ENCODE measurements around the gene MAN1A1.
"Not testable (repeated sequence)": the region's sequence is repeated elsewhere in the genome, so short reads cannot be mapped to it uniquely, and the experiment has no call there.

Gene MAN1A1

DNA sequence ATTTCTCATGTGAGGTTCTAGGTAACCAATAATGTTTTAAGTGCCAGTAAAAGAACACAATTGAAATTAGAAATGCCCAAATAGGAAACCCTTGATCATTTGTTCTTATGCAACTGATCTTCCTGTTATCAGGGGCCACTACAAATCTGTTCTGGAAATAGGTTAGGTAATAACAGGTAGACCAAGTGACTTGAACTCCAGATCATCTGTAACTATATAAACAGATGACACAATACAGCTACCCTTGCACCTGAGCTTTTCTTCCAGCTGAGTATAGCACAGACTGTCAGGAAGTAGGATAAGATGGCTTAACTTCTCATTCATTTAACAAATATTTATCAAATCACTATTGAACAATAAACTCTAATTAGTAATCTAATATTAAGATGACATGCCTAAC, 52.5 kb downstream of the MAN1A1 start:
- no peak for DNase-seq

DNA sequence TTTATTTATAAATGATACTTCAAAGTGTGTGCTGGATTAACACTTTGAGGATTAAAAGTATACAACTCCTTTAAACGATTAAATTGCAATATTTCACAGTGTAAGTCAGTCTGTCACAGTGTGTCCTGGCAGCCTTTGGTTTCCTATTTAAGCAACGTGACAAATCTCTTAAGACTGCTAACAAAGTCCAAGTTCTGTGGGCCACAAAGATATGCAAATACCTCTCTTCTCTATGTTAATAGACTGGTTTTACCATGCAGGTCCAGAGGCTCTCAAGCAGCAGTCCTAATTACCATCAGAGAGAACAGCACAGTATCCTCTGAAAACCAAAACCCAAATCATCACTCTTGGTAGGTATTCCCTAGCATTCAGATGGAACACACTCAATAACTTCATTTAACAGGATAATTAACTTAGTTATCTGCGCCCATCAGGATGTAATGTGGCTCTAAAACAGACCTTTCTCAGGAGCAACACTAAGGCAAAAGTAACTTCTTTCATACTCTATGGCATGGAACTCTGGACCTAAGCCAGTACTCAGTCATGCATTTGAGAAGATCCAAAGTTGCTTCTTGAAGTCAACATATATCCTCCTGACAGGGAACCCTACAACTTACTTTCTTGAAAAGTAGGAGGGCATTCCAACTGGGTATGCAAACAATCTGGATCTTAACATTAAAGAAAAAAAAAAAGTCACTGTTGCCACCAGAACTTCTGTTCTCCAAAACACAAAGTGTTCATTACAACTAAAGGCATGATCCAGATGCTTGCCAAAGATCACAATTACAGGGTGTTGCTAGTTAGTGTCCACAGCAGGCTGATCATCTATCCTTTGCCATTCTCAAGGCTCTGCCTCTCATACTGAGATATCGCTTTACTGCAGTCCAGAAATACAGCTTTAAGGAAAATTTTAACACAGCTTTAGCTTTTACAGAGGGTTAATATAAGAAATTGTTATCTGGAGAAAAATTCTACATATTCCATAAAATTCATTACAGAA, 53.2 kb downstream of the MAN1A1 start:
- DNase-seq = no peak

DNA sequence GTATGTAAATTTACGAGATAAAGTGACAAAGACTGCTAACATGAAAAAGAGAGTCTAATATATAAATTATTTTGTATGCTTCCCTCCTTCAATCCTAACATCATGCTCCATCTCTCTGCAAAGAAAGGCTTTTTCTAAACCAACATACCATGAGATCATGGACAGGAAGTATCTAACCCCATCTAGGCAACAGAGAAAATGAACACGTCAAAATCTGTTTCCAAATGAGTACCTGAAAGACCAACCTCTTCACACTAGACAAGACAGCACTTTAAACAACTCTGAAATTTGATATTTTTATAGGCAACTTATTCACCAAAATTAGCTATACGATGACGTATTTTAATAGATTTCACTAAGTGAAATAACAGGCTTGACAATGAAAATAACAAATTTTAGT, 54.6 kb downstream of the MAN1A1 start:
- no peak for DNase-seq

DNA sequence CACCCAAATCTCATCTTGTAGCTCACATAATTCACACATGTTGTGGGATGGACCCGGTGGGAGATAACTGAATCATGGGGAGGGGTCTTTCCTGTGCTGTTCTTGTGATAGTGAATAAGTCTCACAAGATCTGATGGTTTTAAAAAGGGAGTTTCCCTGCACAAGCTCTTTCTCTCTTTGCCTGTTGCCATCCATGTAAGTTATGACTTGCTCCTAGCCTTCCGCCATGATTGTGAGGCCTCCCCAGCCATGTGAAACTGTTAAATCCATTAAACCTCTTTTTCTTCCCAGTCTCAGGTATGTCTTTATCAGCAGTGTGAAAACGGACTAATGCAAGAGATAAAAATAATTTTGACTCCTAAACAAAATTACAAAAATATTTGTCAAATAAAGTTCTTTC, 58.5 kb downstream of the MAN1A1 start:
- DNase-seq = not testable (repeated sequence)

DNA sequence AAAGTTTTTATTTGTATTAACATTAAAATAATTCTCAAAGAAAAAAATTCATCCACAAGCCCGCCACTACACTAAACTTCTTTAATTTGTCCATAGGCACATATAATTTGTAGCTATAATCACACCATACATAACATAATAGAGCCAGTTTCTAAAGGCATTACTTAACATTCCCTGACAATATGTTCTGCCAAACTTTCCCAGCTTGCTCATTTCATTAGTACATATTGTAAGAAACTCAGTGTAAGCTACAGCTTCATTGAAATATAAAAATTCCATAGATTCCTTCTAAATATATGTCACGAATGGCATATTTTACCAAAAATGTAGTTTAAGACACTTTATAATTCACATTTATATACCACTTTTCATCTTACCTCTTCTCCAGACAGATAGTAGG, 59.3 kb downstream of the MAN1A1 start:
- DNase-seq = no peak

DNA sequence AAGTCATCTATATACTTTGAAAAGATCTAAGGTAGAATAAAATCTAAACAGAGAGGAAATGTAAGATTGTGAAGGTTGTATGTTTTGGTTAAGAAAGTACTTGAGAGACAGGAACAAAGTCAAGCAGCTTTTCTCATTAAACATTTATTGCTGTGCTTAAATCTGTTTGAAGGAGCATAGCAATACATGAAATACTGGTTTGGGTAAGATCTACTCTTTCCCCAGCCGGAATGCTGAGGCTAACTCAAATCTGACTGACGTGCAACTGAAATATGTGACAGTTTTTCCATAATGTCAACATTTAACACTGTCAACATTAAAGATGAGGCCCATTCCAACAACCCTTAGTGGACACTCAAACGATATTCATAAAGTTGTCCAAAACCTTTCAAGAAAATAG, 59.9 kb downstream of the MAN1A1 start:
- no peak for DNase-seq

DNA sequence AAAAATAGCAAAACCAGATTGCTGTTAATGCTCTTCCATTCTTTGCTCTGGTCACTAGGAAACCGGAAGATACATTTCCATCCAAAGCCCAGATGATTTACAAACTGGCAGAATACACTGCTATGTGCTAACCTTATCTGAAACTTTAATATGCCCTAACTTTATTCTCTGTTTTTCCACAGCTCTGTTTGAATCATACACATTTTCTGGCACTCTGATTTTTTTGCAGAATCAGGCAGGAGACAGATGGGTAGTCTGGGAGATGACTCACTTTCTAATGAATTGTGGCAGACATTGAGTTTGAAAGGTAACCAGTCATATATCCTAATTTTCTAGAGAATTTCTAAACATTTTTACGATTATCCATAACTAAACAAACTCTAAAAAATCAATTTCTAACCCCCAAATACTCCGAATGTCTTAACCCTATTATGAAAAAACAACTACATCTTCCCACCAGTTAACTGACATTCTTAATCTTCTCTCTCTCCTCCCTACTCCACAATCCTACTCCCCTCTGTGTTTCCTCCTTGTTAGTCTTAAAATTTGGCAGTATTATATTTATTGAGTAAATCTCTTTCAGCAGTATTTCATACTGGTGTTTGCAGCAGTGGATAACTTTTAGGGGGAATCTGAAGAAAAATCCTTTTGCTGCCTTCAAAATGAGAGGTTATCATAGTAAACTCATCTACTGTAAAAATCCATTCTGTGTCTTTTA, 63.5 kb downstream of the MAN1A1 start:
- DNase-seq = no peak

DNA sequence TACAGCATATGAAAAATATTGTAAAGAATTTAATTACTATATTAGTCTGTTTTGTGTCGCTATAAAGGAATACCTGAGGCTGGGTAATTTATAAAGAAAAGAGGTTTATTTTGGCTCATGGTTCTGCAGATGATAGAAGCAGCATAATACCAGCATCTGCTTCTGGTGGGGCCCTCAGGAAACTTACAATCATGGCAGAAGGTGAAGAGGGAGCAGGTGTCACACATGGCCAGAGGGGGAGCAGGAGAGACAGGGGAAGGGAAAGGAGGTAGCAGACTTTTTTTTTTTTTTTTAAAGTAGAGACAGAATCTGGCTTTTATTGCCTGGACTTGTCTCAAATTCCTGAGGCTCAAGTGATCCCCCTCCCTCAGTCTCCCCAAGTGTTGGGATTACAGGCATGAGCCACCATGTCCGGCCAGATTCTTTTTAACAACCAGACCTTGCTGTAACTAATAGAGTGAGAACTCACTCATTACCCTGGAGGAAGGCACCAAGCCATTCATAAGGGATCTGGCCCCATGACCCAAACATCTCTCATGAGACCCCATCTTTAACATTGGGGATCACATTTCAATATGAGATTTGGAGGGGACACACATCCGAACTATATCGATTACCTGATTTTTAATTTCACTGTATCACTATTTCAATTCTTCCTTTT, 64.6 kb downstream of the MAN1A1 start:
- DNase-seq = peak in 1 of 2 experiments; percentile 3

DNA sequence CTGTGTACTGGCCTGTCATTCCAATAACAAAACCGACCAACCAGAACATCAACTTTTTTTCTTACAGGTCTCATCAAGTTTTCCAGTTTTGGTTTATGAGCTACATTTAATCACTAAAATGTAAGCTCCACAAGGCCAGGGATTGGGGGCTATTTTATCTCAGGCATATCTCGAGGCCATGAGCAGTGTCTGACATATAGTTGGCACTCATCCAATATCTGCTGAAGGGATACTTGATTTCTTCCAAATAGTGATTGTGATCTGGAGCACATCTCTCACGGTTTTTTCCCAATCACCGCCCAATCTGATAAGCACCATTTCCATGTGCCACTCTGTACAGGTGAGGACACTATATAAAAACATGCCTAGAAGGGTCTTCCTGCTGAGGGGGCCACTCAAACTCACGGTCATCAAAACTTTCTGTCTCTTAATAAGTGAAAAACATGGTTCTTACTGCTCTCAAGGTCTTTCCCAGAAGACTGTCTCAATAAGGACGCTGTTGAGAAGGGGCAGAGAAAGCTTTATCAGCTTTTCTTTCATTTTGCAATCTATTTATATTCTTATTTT, 65.5 kb downstream of the MAN1A1 start:
- DNase-seq = no peak

DNA sequence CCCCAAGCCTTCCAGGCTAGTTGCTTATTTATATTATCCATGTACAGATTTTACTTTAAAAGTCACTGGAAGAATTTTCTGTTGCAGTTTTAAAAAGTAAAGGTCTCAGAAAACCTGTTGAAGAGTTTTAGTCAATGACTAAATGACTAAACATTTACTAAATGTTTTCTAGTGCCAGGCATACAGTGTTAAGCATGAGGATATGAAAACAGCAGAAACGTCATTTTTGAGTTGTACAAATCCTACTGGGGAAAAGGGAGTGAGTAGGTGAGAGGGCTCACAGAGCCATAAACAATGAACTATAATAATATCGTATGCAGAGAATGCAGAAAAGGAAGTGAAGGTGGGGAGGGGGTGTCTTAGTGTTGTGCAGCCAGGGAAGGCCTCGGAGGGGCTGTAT, 66.3 kb downstream of the MAN1A1 start:
- no peak for DNase-seq

DNA sequence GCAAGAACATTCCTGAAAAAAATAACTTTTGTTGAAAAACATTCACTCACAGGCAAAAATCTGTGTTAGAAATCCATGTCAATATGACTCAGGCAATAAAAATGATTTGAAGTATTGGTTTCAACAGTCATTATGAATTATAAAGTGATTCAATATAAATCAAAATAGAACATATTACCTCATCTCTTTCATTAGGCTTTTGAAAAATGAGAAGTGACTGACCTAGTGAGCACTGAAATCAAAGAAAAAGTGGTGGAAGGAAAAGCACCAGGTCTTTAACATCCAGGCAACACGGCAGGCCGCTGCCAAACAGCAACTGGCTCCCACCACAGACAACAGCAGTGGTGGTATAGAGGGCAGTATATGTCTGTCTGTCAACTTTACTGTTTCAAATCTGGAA, 68.9 kb downstream of the MAN1A1 start:
- DNase-seq = no peak

DNA sequence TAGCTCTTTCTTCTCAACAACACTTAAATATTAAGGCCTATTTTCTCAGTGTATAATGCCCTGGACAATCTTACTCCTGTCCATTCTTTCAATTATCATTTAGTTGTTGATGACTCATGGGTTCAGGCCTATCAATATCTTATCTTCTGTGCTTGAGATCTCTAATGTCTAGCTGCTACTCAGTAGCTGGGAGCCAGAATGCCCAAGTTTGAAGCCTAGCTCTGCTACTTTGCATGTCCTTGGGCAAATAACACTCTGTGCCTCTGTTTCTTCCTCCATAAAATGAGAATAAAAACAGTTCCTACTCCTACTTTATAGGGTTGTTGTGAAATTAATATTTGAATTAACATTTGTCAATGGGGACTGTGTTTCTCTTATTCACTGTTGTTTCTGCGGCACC, 69.5 kb downstream of the MAN1A1 start:
- no peak for DNase-seq

DNA sequence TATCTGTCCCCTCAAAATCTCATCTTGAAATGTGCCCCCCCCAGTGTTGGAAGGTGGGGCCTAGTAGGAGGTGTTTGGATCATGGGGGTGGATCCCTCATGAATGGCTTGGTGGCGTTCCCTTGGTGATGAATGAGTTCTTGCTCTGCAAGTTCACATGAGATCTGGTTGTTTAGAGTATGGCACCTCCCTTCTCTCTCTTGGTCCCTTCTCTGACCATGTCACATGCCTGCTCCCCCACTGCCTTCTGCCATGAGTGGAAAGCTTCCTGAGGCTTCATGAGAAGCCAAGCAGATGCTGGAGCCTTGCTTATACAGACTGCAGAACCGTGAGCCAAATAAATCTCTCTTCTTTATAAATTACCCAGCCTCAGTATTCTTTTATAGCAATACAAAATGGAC, 70.9 kb downstream of the MAN1A1 start:
- no peak for DNase-seq

DNA sequence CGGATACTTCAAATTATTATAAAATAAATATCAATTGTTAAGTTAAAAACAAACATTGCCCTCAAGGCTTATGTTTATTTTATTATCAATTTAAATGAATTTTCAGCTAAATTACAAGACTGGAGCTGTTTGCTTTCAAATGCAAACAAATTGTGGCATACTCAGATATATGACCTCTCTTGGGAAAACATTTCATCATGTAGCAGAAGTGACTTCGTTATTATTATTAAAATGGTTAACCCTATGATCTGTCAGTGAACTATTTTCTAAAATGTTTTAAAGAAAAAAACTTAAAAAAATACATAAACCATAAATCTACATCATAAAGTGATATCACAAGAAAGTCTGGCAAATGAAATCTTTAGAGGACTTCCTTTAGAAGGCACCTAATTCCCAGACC, 72.5 kb downstream of the MAN1A1 start:
- no peak for DNase-seq

DNA sequence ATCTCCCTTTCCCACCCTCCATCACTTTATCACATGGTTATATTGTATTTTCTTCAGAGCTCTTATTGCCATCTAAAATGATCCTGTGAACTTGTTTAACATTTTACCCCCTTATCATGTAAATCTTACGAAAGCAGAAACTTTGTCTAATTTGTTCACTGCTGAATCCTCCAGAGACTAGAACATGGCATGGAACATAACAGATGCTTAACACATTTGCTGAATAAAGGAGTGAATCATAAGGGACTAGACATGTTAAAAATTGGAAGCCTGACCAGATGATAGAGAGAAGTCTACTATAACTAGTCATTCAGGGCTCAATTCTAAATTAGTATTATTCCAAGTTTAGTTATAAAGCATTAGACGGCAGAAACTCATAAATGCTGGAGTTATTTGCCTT, 73.3 kb downstream of the MAN1A1 start:
- DNase-seq = no peak

DNA sequence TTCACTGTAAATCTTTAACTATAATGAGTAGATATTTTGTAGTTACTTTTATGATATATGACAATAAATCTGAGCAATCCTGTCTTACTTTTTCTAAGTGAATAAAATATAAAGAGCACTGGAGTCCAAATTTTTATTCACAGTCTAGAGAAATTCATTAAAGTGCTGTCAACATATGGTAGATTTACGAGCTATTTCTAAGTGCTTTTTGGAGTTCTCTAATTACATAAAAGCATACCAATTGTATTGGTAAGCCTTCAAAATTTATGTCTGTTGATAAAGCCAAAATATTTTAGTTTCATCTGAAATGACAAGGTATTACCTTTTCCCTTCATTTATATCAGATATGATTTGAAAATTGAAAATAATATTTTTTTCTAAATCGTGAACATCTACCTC, 75.4 kb downstream of the MAN1A1 start:
- DNase-seq = peak in 1 of 2 experiments; percentile 53

DNA sequence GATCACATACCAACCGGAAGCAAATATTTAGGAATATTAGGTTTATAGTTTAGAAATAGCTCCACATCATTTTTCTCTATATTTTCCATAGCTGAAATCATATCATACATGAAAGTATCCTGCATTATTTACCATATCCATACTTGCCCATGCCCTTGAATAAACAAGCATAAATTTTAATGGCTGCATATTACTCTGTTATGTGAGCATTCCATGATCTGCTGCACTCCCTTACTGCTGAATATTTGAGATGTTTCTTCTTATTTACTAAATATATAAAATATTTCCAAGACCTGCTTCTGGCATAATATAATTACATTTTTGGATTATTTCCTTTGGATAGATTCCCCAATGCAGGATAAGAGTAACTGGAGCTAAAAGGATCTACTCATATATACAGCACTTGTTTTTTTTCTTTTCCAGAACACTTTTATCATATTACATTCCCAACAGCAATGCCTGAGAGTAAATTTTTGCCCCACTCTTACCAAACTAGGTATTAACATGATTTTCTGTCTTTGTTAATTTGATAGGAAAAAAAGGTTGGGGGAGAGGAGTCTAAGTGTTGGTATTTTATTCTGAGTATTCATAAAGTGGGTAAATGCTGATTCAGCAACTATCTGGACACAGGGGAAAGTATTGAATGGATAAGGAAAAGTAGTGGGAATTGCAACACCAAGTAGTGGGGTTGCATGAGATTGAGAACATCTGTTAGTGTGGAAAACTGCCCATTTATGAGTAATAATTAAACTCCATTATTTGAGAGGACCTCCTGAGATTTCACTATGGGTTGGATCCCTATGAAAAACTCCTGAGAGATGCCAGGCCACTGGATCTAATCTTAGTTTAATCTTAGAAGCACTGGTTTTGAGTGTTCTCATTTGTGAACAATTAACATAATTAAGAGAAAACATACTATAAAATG, 76.0 kb downstream of the MAN1A1 start:
- DNase-seq = peak; percentile 25 to 70

DNA sequence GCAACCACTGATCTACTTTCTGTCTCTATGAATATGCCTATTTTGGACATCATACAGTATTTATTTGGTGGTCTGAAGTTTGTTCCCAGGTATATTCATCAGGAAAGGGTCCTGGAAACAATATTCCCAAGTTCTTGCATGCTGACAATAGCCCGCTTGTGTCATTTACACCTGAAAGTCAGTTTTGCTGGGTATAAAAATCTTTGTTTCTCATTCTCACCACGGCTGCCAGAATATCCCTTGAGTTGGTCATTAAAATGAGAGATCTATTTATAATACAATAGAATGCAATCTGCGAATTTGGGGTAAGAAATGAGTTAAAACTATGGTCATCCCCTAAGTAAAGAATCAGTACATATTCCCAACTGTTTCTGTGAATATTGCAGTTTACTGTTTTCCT, 79.0 kb downstream of the MAN1A1 start:
- DNase-seq = no peak

DNA sequence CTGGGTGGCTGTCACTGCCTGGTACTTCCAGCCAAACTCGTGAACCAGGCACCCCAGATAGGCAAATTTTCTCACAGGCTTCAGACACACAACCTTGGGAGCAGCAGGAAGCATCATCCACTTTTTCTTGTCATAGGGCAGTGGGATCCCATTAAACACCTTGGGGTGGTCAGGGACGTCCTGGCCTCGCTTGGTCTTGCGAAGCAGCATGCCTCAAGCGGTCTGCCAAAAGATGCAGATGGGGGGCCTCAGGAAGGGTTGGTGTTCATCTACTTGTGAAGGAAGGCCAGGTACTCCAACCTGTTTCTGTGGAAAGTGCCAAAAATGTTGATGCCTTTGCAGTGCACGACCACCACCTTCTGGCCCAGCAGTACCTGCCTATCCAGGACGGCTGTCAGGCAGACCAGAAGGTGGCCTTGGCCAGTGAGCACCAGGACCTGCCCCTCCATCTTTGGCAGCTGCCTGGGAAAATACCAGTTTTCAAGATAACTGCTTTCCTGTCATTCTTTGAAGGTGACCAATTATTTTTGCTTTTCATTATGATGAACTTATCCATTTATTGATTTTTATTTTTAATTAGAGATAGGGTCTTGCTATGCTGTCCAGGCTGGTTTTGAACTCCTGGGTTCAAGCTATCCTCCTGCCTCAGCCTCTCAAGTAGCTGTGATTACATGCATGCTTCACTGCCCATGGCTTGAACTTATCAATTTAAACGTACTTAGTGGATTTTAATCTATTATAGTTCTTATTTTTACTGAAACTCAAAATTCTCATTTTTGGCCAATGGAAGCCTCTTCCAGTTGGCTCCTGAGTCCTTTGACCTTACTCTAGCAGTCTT, 80.1 kb downstream of the MAN1A1 start:
- no peak for DNase-seq

DNA sequence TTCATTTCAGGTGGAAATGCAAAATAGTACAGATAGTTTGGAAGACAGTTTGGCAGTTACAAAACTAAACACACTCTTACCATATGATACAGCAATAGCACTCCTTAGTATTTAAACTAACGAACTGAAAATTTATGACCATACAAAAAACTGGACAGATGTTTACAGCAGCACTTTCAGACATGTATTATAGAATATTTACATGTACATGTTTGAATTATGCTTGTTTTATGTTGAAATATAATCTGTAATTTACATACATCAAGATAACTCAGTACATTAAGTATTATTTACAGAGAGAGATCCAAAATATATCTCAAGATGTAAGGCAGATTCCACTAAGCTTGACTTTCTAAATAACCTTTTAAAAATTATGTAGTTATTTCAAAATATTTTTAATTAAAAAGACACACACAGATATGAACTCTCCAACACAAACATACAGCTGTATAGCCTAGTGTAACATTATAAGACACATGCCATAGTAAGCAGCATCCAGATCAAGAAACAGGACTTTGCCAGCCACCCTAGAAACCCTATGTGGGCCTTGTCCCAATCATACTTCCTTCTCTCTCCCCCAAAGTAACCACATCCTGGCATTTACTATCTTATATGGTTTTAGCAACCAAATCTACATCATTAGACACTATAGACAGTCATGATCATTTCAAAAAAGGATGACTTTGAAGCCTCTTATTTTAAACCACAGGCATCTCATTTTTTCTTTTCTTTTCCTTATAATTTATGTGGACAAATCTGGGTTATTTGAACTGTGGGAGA, 82.2 kb downstream of the MAN1A1 start:
- no peak for DNase-seq

All from NCI-H524 (cell line).